ENCODE results near the gene TLE1.

DNA sequence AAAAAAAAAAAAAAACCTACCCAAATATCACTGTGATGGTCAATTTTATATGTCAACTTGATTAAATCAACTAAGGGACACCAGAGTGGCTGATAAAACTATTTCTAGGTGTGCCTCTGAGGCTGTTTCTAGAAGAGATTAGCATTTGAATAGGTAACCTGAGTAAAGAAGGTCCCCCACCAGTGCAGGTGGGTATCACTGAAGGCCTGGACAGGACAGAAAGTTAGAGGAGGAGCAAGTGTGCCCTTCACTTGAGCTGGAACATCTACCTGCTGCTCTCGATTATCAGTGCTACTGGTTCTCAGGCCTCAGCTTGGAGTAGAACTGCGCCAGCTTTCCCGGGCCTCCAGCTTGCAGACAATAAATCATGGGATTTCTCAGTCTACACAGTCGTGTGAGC, 88.7 kb downstream of the TLE1 start:
- TF ChIP-seq POLR2A (IDR thresholded peaks at IDR 0.05; ENCODE audit: low read length): no peak
- no peak for TF ChIP-seq GATA1 (IDR thresholded peaks at IDR 0.05; ENCODE audit: low read depth, low read length)

All from erythroblast (primary cell).